Liver (tissue), 9 donors: ENCODE data around the gene TRIM58. TPM values are rescaled to one million over a fixed set of nuclear protein-coding genes. Genes with fewer than 3 reads are reported as not detected.

Source experiments
- DNase-seq: peaks from one replicate; pipeline ENCODE4 v3.0.0-alpha.2; 2017; ENCODE audit warnings: low spot score
- H3K27ac ChIP-seq, 2 donors: one replicate each; pipeline ENCODE4 v1.7.0; 2013; ENCODE audit warnings: inconsistent platforms in 2 of 2, low read length in 2 of 2, control low read depth in 1 of 2, low read depth in 1 of 2, mild to moderate bottlenecking in 1 of 2
- H3K27me3 ChIP-seq, 4 donors: one replicate each; pipeline versions ENCODE4 v1.6.1 to v1.7.0; 2013; ENCODE audit warnings: low read length in 3 of 4, inconsistent platforms in 1 of 4, mild to moderate bottlenecking in 1 of 4, moderate library complexity in 1 of 4; ENCODE audit not compliant: control insufficient read depth in 4 of 4, insufficient read depth in 4 of 4
- H3K36me3 ChIP-seq, 4 donors: one replicate each; pipeline versions ENCODE4 v1.6.1 to v1.7.0; 2013; ENCODE audit warnings: low read length in 3 of 4, mild to moderate bottlenecking in 3 of 4, low read depth in 1 of 4, moderate library complexity in 1 of 4; ENCODE audit not compliant: control insufficient read depth in 4 of 4, insufficient read depth in 3 of 4
- H3K4me1 ChIP-seq, 4 donors: one replicate each; pipeline versions ENCODE4 v1.6.1 to v1.7.0; 2013; ENCODE audit warnings: low read length in 3 of 4, mild to moderate bottlenecking in 3 of 4, moderate library complexity in 1 of 4; ENCODE audit not compliant: control insufficient read depth in 4 of 4, insufficient read depth in 4 of 4
- H3K4me3 ChIP-seq, 3 donors: one replicate each; pipeline versions ENCODE4 v1.6.1 to v1.7.0; 2013; ENCODE audit warnings: low read length in 3 of 3, control low read depth in 1 of 3, low read depth in 1 of 3, mild to moderate bottlenecking in 1 of 3
- H3K9ac ChIP-seq, 2 donors: one replicate each; pipeline ENCODE4 v1.7.0; 2013; ENCODE audit warnings: low read length in 2 of 2, mild to moderate bottlenecking in 2 of 2, moderate library complexity in 2 of 2, control low read depth in 1 of 2, low read depth in 1 of 2
- H3K9me3 ChIP-seq, 4 donors: one replicate each; pipeline versions ENCODE4 v1.6.1 to v1.7.0; 2013; ENCODE audit warnings: low read length in 3 of 4; ENCODE audit not compliant: control insufficient read depth in 4 of 4
- HNF4A ChIP-seq, 2 donors: conservative IDR thresholded peaks; 2 replicates each; pipeline ENCODE4 v1.6.1; 2016; ENCODE audit warnings: antibody characterized with exemption in 2 of 2, mild to moderate bottlenecking in 2 of 2
- JUND ChIP-seq, 2 donors: IDR thresholded peaks; 2 replicates each; pipeline ENCODE4 v1.6.1; 2016; ENCODE audit warnings: antibody characterized with exemption in 2 of 2
- RAD21 ChIP-seq, 2 donors: IDR thresholded peaks; 2 replicates each; pipeline ENCODE4 v1.6.1; 2016; ENCODE audit warnings: antibody characterized with exemption in 2 of 2, mild to moderate bottlenecking in 2 of 2
- RXRA ChIP-seq, 2 donors: IDR thresholded peaks; 2 replicates each; pipeline ENCODE4 v1.6.1; 2017 to 2018; ENCODE audit warnings: antibody characterized with exemption in 2 of 2, mild to moderate bottlenecking in 1 of 2
- SP1 ChIP-seq: IDR thresholded peaks from 2 replicates; pipeline ENCODE4 v1.6.1; 2018; ENCODE audit warnings: antibody characterized with exemption, mild to moderate bottlenecking
- WGBS: extraction: QIAGEN DNeasy Blood & Tissue Kit; methylation state at CpG from one replicate; pipeline ENCODE4 v1.1.7; 2013; 5-methylcytosine and 5-hydroxymethylcytosine counted together
- polyA plus RNA-seq, 2 donors: library from polyadenylated mRNA; stranded (reverse) in 1 of 2; unstranded in 1 of 2; fragments of 200-250 nt in 1 of 2; fragments of >200 nt in 1 of 2; fragmentation: Nextera tagmentation in 1 of 2; extraction: Ambion mirVana in 1 of 2; gene quantifications; one replicate each; pipeline versions ENCODE4 v1.2.1 to v1.2.3, GENCODE V29; 2013 to 2015
- total RNA-seq, 2 donors: library from RNA; depleted of rRNA; stranded (reverse); fragments of >200 nt; gene quantifications; one replicate each; pipeline ENCODE4 v1.2.3, GENCODE V29; 2014
- TF ChIP-seq, protein P1 (sequence below): IDR thresholded peaks from 2 replicates; pipeline ENCODE4 v1.6.1; 2016; ENCODE audit warnings: antibody characterized with exemption, mild to moderate bottlenecking
- TF ChIP-seq, protein P2 (sequence below): fragments of 150-350 bp; IDR thresholded peaks from 2 replicates; pipeline ENCODE4 v1.5.1; 2017; ENCODE audit warnings: improper control_type of control experiment, low read depth, low read length; ENCODE audit not compliant: missing input control
- TF ChIP-seq, protein P3 (sequence below): IDR thresholded peaks from 2 replicates; pipeline ENCODE4 v1.6.1; 2016; ENCODE audit warnings: antibody characterized with exemption
- TF ChIP-seq, protein P4 (sequence below): IDR thresholded peaks from 2 replicates; pipeline ENCODE4 v1.6.1; 2016; ENCODE audit warnings: antibody characterized with exemption
- donor health status: healthy.
- donor health status: healthy.
- donor health status: healthy.
- donor health status: healthy.
- donor health status: healthy.

The TRIM58 gene
- total and polyA plus RNA-seq, 4 donors, result 0.06 to 88.7 (median 0.14) TPM

DNA sequence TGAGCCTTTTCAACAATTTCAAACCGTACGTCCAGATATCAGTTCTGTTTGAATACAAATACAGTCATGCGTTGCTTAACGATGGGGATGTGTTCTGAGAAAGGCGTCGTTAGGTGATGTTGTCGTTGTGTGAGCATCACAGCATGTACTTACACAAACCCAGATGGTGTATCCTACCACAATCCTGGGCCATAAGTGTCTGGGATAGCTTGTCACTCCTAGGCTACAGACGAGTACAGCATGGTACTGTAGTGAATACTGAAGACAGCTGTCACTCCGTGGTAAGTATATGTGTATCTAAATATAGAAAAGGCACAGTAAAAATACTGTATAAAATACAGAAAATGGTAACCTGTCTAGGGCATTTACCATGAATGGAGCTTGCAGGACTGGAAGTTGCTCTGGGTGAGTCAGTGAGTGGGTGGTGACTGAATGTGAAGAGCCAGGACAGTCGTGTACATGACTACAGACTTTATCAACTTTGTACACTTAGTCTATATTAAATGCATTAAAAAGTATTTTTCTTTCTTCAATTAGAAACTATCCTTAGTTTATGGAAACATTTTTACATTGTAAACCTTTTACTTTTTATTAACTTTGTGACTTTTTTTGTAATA, 27.9 kb downstream of the TRIM58 start:
- Histone ChIP-seq H3K9me3 (no peaks in the 10 kb centered on the region), H3K36me3 (no peaks in the 10 kb centered on the region), H3K27ac (no peak overlapping the region), H3K9ac (no peak overlapping the region), H3K4me3 (no peak overlapping the region), H3K4me1 (no peaks in the 10 kb centered on the region), H3K27me3 (peaks cover 0 to 3% (median 0%) of the 10 kb centered on the region in 4 donors)
- TF ChIP-seq RAD21 (IDR thresholded peaks at IDR 0.05), result no peak
- no peak for DNase-seq
- WGBS, result 84% methylated on average over 10 of the region's 10 CpGs

DNA sequence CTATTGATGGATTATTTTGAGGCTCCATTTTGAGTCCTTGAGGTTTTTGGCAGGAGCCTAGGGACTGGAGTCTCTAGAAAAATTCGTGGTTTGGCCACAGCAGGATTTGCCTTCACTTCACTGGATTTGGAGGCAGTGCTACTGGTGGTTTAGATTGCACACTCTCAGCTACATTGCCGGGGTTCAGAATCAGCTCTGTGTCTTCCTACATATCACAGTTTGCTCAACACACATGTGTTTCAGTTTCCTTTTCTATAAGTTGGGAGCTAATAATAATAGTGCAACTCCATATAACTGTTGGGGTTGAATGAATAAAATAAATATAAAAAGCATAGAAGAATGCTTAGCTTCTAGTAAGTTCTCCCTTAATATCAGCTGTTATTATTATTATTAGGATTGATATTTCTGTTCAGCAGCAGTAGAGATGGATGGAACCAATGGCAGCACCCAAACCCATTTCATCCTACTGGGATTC, 38.2 kb downstream of the TRIM58 start, which contains the start of gene OR2W3:
OR2W3 (plus strand) TSS at position 425 of the 475 bp plus-strand sequence; CDS start at position 425, 0 bp downstream.
- Histone ChIP-seq H3K9me3 (no peaks in the 10 kb centered on the region), H3K27me3 (no peaks in the 10 kb centered on the region), H3K4me1 (no peaks in the 10 kb centered on the region), H3K36me3 (no peaks in the 10 kb centered on the region), H3K4me3 (no peak within 1 kb of the TSS), H3K27ac (no peak within 1 kb of the TSS), H3K9ac (no peak within 1 kb of the TSS)
- 57% methylated on average over 2 of the region's 2 CpGs for WGBS
- TF ChIP-seq RAD21 (IDR thresholded peaks at IDR 0.05) (no peak), RXRA (IDR thresholded peaks at IDR 0.05) (no peak), JUND (IDR thresholded peaks at IDR 0.05) (no peak), HNF4A (conservative IDR thresholded peaks at IDR 0.05) (no peak)
- TF ChIP-seq, protein P1, sequence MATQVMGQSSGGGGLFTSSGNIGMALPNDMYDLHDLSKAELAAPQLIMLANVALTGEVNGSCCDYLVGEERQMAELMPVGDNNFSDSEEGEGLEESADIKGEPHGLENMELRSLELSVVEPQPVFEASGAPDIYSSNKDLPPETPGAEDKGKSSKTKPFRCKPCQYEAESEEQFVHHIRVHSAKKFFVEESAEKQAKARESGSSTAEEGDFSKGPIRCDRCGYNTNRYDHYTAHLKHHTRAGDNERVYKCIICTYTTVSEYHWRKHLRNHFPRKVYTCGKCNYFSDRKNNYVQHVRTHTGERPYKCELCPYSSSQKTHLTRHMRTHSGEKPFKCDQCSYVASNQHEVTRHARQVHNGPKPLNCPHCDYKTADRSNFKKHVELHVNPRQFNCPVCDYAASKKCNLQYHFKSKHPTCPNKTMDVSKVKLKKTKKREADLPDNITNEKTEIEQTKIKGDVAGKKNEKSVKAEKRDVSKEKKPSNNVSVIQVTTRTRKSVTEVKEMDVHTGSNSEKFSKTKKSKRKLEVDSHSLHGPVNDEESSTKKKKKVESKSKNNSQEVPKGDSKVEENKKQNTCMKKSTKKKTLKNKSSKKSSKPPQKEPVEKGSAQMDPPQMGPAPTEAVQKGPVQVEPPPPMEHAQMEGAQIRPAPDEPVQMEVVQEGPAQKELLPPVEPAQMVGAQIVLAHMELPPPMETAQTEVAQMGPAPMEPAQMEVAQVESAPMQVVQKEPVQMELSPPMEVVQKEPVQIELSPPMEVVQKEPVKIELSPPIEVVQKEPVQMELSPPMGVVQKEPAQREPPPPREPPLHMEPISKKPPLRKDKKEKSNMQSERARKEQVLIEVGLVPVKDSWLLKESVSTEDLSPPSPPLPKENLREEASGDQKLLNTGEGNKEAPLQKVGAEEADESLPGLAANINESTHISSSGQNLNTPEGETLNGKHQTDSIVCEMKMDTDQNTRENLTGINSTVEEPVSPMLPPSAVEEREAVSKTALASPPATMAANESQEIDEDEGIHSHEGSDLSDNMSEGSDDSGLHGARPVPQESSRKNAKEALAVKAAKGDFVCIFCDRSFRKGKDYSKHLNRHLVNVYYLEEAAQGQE, result no peak
- TF ChIP-seq, protein P2, sequence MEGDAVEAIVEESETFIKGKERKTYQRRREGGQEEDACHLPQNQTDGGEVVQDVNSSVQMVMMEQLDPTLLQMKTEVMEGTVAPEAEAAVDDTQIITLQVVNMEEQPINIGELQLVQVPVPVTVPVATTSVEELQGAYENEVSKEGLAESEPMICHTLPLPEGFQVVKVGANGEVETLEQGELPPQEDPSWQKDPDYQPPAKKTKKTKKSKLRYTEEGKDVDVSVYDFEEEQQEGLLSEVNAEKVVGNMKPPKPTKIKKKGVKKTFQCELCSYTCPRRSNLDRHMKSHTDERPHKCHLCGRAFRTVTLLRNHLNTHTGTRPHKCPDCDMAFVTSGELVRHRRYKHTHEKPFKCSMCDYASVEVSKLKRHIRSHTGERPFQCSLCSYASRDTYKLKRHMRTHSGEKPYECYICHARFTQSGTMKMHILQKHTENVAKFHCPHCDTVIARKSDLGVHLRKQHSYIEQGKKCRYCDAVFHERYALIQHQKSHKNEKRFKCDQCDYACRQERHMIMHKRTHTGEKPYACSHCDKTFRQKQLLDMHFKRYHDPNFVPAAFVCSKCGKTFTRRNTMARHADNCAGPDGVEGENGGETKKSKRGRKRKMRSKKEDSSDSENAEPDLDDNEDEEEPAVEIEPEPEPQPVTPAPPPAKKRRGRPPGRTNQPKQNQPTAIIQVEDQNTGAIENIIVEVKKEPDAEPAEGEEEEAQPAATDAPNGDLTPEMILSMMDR, result no peak
- TF ChIP-seq, protein P3, sequence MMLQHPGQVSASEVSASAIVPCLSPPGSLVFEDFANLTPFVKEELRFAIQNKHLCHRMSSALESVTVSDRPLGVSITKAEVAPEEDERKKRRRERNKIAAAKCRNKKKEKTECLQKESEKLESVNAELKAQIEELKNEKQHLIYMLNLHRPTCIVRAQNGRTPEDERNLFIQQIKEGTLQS, result no peak
- TF ChIP-seq, protein P4, sequence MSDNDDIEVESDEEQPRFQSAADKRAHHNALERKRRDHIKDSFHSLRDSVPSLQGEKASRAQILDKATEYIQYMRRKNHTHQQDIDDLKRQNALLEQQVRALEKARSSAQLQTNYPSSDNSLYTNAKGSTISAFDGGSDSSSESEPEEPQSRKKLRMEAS, result no peak
- no peak for DNase-seq

DNA sequence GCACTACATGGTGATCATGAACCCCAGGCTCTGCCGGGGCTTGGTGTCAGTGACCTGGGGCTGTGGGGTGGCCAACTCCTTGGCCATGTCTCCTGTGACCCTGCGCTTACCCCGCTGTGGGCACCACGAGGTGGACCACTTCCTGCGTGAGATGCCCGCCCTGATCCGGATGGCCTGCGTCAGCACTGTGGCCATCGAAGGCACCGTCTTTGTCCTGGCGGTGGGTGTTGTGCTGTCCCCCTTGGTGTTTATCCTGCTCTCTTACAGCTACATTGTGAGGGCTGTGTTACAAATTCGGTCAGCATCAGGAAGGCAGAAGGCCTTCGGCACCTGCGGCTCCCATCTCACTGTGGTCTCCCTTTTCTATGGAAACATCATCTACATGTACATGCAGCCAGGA, 39.0 kb downstream of the TRIM58 start:
- no peak for DNase-seq
- 86% methylated on average over 14 of the region's 14 CpGs for WGBS
- Histone ChIP-seq H3K9ac (no peak overlapping the region), H3K36me3 (no peaks in the 10 kb centered on the region), H3K27ac (no peak overlapping the region), H3K4me1 (no peaks in the 10 kb centered on the region), H3K4me3 (no peak overlapping the region), H3K27me3 (no peaks in the 10 kb centered on the region), H3K9me3 (no peaks in the 10 kb centered on the region)
- TF ChIP-seq SP1, result no peak
- no peak for TF ChIP-seq RAD21 (IDR thresholded peaks at IDR 0.05)
- TF ChIP-seq, protein P2, result no peak
